ENCODE data around the gene ERCC2. TPM values are rescaled to one million over a fixed set of nuclear protein-coding genes. Genes with fewer than 3 reads are reported as not detected.
A peak's percentile ranks its signal among the peaks of the same experiment; 100 is the strongest.

ERCC2 gene
- total RNA-seq, 2 donors from 2014 or later = 20.5 to 31.8 TPM

- TF ChIP-seq POLR2AphosphoS5 (IDR thresholded peaks at IDR 0.05) (peak; percentile 46), CTCF (IDR thresholded peaks at IDR 0.05) (no peak)
- H3K36me3 ChIP-seq = no peaks in the 10 kb centered on the region
- no peaks in the 10 kb centered on the region for H3K4me1 ChIP-seq (replicated peaks)
These were observed 29.8 kb upstream of the ERCC2 start for GRCh38 chr19:45400192-45400591.

GRCh38 chr19:45395821-45396617 lies 25.6 kb upstream of the ERCC2 start:
- no peak overlapping the region for H3K4me3 ChIP-seq
- no peaks in the 10 kb centered on the region for H3K27me3 ChIP-seq (replicated peaks; ENCODE audit: insufficient read depth)
- DNase-seq (ENCODE audit: low spot score) = no peak
- H3K9me3 ChIP-seq = no peaks in the 10 kb centered on the region
- no peaks in the 10 kb centered on the region for H3K36me3 ChIP-seq
- 71% methylated on average over 58 of the region's 59 CpGs for WGBS
- TF ChIP-seq CTCF (IDR thresholded peaks at IDR 0.05) = no peak
- no peak for TF ChIP-seq POLR2AphosphoS5 (IDR thresholded peaks at IDR 0.05)
- TF ChIP-seq POLR2A (IDR thresholded peaks at IDR 0.05) = no peak
- intact Hi-C loops (cut with DNase I) = no loop called here
- no peak overlapping the region for H3K27ac ChIP-seq
- H3K4me1 ChIP-seq (replicated peaks) = no peaks in the 10 kb centered on the region

More at GRCh38 chr19:45400192-45400591, 29.8 kb upstream of the ERCC2 start:
- 49% methylated on average over 5 of the region's 6 CpGs for WGBS
- Histone ChIP-seq H3K4me3 (no peak overlapping the region), H3K9me3 (no peaks in the 10 kb centered on the region), H3K27me3 (replicated peaks; ENCODE audit: insufficient read depth) (no peaks in the 10 kb centered on the region), H3K27ac (no peak overlapping the region)
- intact Hi-C loops (cut with DNase I) = no loop called here
- DNase-seq (ENCODE audit: low spot score) = peak; percentile 67

GRCh38 chr19:45391871-45392665 lies 21.7 kb upstream of the ERCC2 start:
- Histone ChIP-seq H3K27ac (no peak overlapping the region), H3K4me1 (replicated peaks) (no peaks in the 10 kb centered on the region), H3K4me3 (no peak overlapping the region), H3K9me3 (no peaks in the 10 kb centered on the region), H3K27me3 (replicated peaks; ENCODE audit: insufficient read depth) (no peaks in the 10 kb centered on the region), H3K36me3 (no peaks in the 10 kb centered on the region)
- no peak for DNase-seq (ENCODE audit: low spot score)
- TF ChIP-seq CTCF (IDR thresholded peaks at IDR 0.05) (no peak), POLR2A (IDR thresholded peaks at IDR 0.05) (no peak), POLR2AphosphoS5 (IDR thresholded peaks at IDR 0.05) (no peak)
- WGBS = 93% methylated on average over 21 of the region's 21 CpGs
- intact Hi-C loops (cut with DNase I) = no loop called here

- no peak for DNase-seq (ENCODE audit: low spot score)
- TF ChIP-seq POLR2AphosphoS5 (IDR thresholded peaks at IDR 0.05) (no peak), CTCF (IDR thresholded peaks at IDR 0.05) (no peak)
- WGBS = 65% methylated on average over 3 of the region's 3 CpGs
These were observed 21.0 kb upstream of the ERCC2 start for GRCh38 chr19:45391346-45391745.

More at GRCh38 chr19:45391346-45391745, 21.0 kb upstream of the ERCC2 start:
- Histone ChIP-seq H3K27me3 (replicated peaks; ENCODE audit: insufficient read depth) (no peaks in the 10 kb centered on the region), H3K4me3 (no peak overlapping the region), H3K9me3 (no peaks in the 10 kb centered on the region), H3K36me3 (no peaks in the 10 kb centered on the region), H3K27ac (no peak overlapping the region), H3K4me1 (replicated peaks) (no peaks in the 10 kb centered on the region)
- intact Hi-C loops (cut with DNase I) = no loop called here
